Astrocyte (in vitro differentiated cells and primary cell): Measurements from ENCODE around the gene APOBEC3H. TPM values are rescaled to one million over a fixed set of nuclear protein-coding genes. Genes with fewer than 3 reads are reported as not detected.

Experiments
- DNase-seq: peaks from one replicate; pipeline ENCODE4 v3.0.0-alpha.2; 2010; ENCODE audit warnings: low read depth
- FAIRE-seq: peaks from 2 replicates; lab custom pipeline; 2011; peaks lifted over from hg19 to GRCh38; lab: Jason Lieb, UNC
- H2AFZ ChIP-seq: 2 replicates; pipeline ENCODE4 v1.6.0; 2012; ENCODE audit warnings: low read depth, low read length, inconsistent platforms
- H3K27ac ChIP-seq: 2 replicates; pipeline ENCODE4 v1.5.1; 2011; ENCODE audit warnings: low read depth, low read length, inconsistent platforms
- H3K27me3 ChIP-seq: 2 replicates; pipeline ENCODE4 v1.6.0; 2011; ENCODE audit warnings: low read length, inconsistent platforms; ENCODE audit not compliant: insufficient read depth
- H3K36me3 ChIP-seq: 2 replicates; pipeline ENCODE4 v1.5.1; 2011; ENCODE audit warnings: low read length, inconsistent platforms; ENCODE audit not compliant: insufficient read depth
- H3K4me1 ChIP-seq: 2 replicates; pipeline ENCODE4 v1.5.1; 2011; ENCODE audit warnings: low read length, inconsistent platforms; ENCODE audit not compliant: insufficient read depth
- H3K4me2 ChIP-seq: 2 replicates; pipeline ENCODE4 v1.6.0; 2012; ENCODE audit warnings: low read length, inconsistent platforms
- H3K4me3 ChIP-seq: 2 replicates; pipeline ENCODE4 v1.5.1; 2011; ENCODE audit warnings: low read depth, mild to moderate bottlenecking, low read length, inconsistent platforms; ENCODE audit not compliant: insufficient read depth
- H3K79me2 ChIP-seq: 2 replicates; pipeline ENCODE4 v1.6.0; 2012; ENCODE audit warnings: mild to moderate bottlenecking, low read length, inconsistent platforms; ENCODE audit not compliant: insufficient read depth
- H3K9ac ChIP-seq: 2 replicates; pipeline ENCODE4 v1.6.0; 2012; ENCODE audit warnings: mild to moderate bottlenecking, low read length, inconsistent platforms
- H3K9me3 ChIP-seq: 2 replicates; pipeline ENCODE4 v1.5.1; 2012; ENCODE audit warnings: low read depth, mild to moderate bottlenecking, low read length, inconsistent platforms; ENCODE audit not compliant: insufficient read depth
- H4K20me1 ChIP-seq: 2 replicates; pipeline ENCODE4 v1.6.0; 2012; ENCODE audit warnings: low read length, inconsistent platforms; ENCODE audit not compliant: insufficient read depth
- H3K27ac Mint-ChIP-seq: one replicate; pipeline ENCODE4 v1.8.0; 2021; ENCODE audit warnings: mild to moderate bottlenecking, mixed read lengths; ENCODE audit not compliant: unreplicated experiment
- H3K27me3 Mint-ChIP-seq: one replicate; pipeline ENCODE4 v1.8.0; 2021; ENCODE audit warnings: low read depth, mixed read lengths; ENCODE audit not compliant: unreplicated experiment
- H3K36me3 Mint-ChIP-seq: one replicate; pipeline ENCODE4 v1.8.0; 2021; ENCODE audit warnings: low read depth, mixed read lengths; ENCODE audit not compliant: unreplicated experiment
- H3K4me1 Mint-ChIP-seq: one replicate; pipeline ENCODE4 v1.8.0; 2021; ENCODE audit warnings: low read depth, mixed read lengths; ENCODE audit not compliant: unreplicated experiment
- H3K4me3 Mint-ChIP-seq: one replicate; pipeline ENCODE4 v1.8.0; 2021; ENCODE audit warnings: mild to moderate bottlenecking, moderate library complexity, mixed read lengths; ENCODE audit not compliant: unreplicated experiment
- H3K9me3 Mint-ChIP-seq: one replicate; pipeline ENCODE4 v1.8.0; 2021; ENCODE audit warnings: mild to moderate bottlenecking, mixed read lengths; ENCODE audit not compliant: unreplicated experiment
- CTCF ChIP-seq: IDR thresholded peaks from 2 replicates; pipeline ENCODE4 v1.5.1; 2011; ENCODE audit warnings: low read depth, mild to moderate bottlenecking, inconsistent platforms, low read length, moderate library complexity; ENCODE audit not compliant: insufficient read depth
- EZH2 ChIP-seq: IDR thresholded peaks from 2 replicates; pipeline ENCODE4 v1.6.1; 2012; ENCODE audit warnings: mild to moderate bottlenecking, low read length, inconsistent platforms; ENCODE audit not compliant: insufficient read depth
- total RNA-seq: library from RNA; stranded (reverse); gene quantifications from 2 replicates; pipeline ENCODE4 v1.2.1, GENCODE V29; 2021

The APOBEC3H gene
- total RNA-seq, 1 donor from 2014 or later: 0.30 TPM

DNA sequence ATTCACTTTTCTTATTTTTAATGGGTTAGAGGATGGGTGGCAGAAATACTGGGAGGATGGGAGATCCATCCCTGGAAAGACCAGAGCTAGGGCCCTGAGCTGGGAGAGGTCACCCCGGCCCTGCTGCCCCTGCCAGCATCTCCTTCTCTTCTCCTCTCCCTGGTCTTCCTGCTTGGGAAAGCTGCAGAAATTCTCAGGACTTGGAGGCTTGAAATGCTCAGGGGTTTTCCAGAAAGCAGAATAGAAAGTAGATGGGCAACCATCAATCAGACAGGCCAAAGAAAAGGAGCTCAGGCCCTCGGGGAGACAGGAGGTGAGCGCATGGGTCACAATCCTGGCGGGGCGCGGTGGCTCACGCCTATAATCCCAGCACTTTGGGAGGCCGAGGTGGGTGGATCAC is 1.5 kb downstream of the APOBEC3H start:
- DNase-seq (no peak), FAIRE-seq (no peak)
- TF ChIP-seq CTCF (no peak), EZH2 (no peak)
- H3K9me3 Mint-ChIP-seq: no peaks in the 10 kb centered on the region
- Histone ChIP-seq H3K9ac (no peak overlapping the region), H3K9me3 (no peaks in the 10 kb centered on the region), H3K4me2 (no peak overlapping the region), H2AFZ (no peak overlapping the region), H3K4me1 (peaks cover 3% of the 10 kb centered on the region), H3K27me3 (no peaks in the 10 kb centered on the region), H4K20me1 (no peaks in the 10 kb centered on the region), H3K4me3 (no peak overlapping the region), H3K27ac (no peak overlapping the region), H3K36me3 (no peaks in the 10 kb centered on the region), H3K79me2 (no peaks in the 10 kb centered on the region)
- peaks cover 12% of the 10 kb centered on the region for H3K27me3 Mint-ChIP-seq
- peaks cover 5% of the 10 kb centered on the region for H3K4me1 Mint-ChIP-seq
- H3K36me3 Mint-ChIP-seq: peaks cover 2% of the 10 kb centered on the region
- no peak overlapping the region for H3K4me3 Mint-ChIP-seq
- H3K27ac Mint-ChIP-seq: no peak overlapping the region

GRCh38 chr22:39101226-39101625 is 4.2 kb downstream of the APOBEC3H start:
- TF ChIP-seq CTCF (no peak), EZH2 (no peak)
- H3K36me3 Mint-ChIP-seq: peaks cover 2% of the 10 kb centered on the region
- no peak overlapping the region for H3K4me2 ChIP-seq
- H3K27ac ChIP-seq: no peak overlapping the region
- H3K9ac ChIP-seq: no peak overlapping the region
- no peak overlapping the region for H3K4me3 Mint-ChIP-seq
- peaks cover 13% of the 10 kb centered on the region for H3K27me3 Mint-ChIP-seq
- DNase-seq: no peak
- no peaks in the 10 kb centered on the region for H3K36me3 ChIP-seq
- H3K79me2 ChIP-seq: no peaks in the 10 kb centered on the region
- FAIRE-seq: no peak
- no peak overlapping the region for H3K27ac Mint-ChIP-seq
- H3K27me3 ChIP-seq: no peaks in the 10 kb centered on the region
- no peaks in the 10 kb centered on the region for H3K9me3 Mint-ChIP-seq
- no peak overlapping the region for H3K4me3 ChIP-seq
- no peaks in the 10 kb centered on the region for H3K9me3 ChIP-seq
- H4K20me1 ChIP-seq: no peaks in the 10 kb centered on the region
- no peak overlapping the region for H2AFZ ChIP-seq
- peaks cover 3% of the 10 kb centered on the region for H3K4me1 ChIP-seq
- H3K4me1 Mint-ChIP-seq: peaks cover 5% of the 10 kb centered on the region

GRCh38 chr22:39103431-39103830 is 6.4 kb downstream of the APOBEC3H start:
- TF ChIP-seq EZH2 (no peak), CTCF (no peak)
- Histone ChIP-seq H3K4me3 (no peak overlapping the region), H3K4me2 (no peak overlapping the region), H4K20me1 (no peaks in the 10 kb centered on the region), H3K79me2 (no peaks in the 10 kb centered on the region), H3K27me3 (no peaks in the 10 kb centered on the region), H3K27ac (no peak overlapping the region), H3K9me3 (no peaks in the 10 kb centered on the region), H3K9ac (no peak overlapping the region), H3K4me1 (no peaks in the 10 kb centered on the region), H2AFZ (no peak overlapping the region), H3K36me3 (no peaks in the 10 kb centered on the region)
- Mint-ChIP-seq H3K4me3 (no peak overlapping the region), H3K36me3 (no peaks in the 10 kb centered on the region), H3K4me1 (no peaks in the 10 kb centered on the region), H3K27ac (no peak overlapping the region), H3K27me3 (peaks cover 15% of the 10 kb centered on the region), H3K9me3 (no peaks in the 10 kb centered on the region)
- DNase-seq (no peak), FAIRE-seq (no peak)
